RPMI7951 (cell line): ENCODE results near the gene DAPK1. TPM values are rescaled to one million over a fixed set of nuclear protein-coding genes. Genes with fewer than 3 reads are reported as not detected.
A peak's percentile ranks its signal among the peaks of the same experiment; 100 is the strongest.

Source experiments
- DNase-seq: peaks from one replicate; pipeline ENCODE4 v3.0.0-alpha.2; 2012; ENCODE audit warnings: low read depth
- total RNA-seq: library from RNA; depleted of rRNA; stranded (reverse); fragments of >200 nt; shearing (Covaris generic); gene quantifications from 2 replicates; pipeline ENCODE4 v1.2.3, GENCODE V29; 2014

DAPK1 gene
- total RNA-seq, 1 experiment from 2014 or later = 0.12 TPM

DNA sequence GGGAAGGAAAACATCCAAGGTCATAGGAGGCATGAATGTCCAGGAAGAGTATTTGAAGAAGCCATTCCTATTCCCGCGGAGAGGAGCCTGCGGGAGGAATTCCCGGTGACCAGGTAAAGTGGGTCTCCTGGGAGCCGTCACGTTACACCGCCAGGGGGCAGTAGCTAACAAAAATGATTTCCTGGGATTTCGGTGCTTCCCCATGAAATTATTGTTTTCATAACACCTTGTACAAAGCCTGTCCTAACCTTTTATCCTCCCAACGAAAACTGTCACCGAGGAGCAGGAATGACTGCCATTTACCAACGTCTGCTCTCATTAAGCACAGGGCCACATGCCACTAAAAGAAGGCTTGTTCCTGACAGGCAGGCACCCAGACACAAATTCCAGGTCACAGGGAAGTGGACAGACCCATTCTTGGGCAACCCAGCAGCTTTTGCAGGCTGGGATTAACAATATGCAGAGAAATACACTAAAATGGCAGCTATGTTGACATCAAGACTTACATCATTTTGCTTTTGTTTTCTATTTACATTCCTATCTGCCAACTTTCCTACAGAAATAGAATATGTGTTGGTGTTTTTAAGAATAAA, 187.1 kb downstream of the DAPK1 start:
- peak; percentile 33 for DNase-seq

DNA sequence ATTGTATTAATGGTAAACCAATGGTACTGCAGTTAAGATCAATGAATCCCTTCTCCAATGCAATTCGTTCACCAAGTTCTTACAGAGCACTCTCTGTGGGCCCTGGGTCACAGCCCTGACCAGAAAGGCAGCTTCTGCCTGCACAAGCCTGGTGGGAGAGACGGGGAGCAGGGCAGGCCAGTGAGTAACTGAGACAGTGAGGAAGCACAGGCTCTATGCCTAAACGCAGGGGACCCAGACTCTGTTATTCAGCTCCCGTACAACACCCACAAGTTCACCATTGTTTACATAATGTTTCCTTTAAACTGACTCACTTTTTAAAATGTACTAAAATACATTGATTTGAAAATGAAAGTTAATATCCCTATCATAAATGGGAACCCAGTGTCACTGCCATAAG, 187.8 kb downstream of the DAPK1 start:
- DNase-seq = no peak

DNA sequence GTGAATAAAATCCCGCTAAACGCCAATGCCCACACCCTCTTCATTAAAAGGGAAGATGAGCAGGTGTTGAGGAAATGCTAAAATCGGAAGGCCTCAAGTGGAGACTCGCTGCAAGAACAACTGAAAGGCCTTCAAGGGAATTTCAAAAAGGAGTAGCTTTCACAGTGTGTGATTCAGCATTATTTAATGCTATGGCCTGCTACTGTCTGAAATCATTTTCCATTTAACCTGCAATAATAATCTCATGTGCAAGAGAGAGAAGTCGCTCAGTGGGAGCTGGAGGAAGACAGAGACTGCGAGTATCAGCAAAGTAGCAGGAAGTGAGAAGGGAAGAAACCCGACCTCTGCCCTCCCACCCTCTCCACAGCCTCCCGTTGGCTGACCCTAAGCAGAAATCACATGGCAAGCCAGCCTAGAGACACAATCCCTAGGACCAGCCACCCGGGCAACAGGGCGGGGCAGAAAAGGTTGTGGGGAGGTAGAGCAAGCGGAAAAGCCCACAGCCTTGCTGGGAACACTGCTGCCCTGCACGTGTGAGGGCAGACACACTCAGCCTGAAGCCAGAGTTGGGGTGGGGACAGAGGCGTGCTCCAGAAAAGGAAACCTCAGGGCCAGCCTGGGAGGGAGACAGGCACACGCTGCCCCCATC, 188.3 kb downstream of the DAPK1 start:
- DNase-seq = no peak

DNA sequence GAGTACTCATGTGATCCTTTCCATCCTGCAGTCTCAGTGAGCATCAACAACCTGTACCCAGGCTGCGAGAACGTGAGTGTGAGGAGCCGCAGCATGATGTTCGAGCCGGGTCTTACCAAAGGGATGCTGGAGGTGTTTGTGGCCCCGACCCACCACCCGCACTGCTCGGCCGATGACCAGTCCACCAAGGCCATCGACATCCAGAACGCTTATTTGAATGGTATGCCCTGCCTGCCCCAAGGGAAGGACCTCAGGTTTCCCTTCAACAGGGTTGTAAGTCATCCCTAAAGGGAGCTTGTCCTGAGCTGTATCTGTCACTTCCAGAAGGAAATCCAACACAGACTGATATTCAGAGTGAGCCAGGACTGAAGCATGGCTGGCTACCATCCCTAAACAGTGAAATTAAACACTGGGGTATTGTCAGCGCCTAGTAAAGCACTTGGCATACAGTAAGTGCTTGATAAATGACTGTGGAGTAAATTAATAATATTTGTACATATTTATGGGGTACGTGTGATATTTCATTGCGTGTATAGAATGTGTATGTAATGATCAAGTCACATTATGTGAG, 188.9 kb downstream of the DAPK1 start:
- no peak for DNase-seq

DNA sequence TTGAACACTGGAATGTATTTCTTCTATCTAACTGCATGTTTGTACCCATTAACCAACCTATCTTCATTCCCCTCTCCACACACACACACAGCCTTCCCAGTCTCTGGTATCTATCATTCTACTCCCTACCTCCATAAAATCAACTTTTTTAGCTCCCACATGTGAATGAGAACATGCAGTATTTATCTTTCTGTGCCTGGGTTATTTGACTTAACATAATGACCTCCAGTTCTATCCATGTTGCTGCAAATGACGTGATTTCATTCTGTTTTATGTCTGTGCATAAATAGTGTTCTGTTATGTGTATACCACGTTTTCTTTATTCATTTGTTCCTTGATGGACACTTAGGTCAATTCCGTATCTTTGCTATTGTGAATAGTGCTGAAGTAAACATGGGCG, 189.5 kb downstream of the DAPK1 start:
- no peak for DNase-seq

DNA sequence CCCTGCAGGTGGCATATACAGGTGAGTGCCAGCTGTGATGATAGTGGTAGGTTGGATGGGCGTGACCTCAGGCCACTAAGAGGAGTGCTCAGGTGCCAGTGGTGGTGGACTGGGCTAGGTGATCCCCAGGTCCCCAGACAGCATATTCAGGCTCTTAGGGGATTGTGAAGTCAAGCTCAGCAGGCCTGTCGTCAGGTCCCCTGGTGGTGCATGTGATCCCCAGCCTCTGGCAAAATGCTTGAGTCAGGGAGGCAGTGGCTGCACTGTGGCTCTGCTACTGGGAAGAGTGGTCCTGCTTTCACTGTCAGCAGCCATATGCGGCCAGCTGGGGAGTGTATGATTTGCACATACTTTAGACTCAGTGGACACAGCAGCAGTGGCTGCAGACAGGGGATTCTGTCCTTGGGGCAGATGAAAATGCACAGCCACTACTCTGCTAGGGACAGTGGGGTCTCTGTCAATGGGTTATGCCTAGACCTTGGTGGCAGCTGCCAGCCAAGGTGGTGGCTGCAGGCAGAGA, 196.6 kb downstream of the DAPK1 start:
- DNase-seq = no peak

DNA sequence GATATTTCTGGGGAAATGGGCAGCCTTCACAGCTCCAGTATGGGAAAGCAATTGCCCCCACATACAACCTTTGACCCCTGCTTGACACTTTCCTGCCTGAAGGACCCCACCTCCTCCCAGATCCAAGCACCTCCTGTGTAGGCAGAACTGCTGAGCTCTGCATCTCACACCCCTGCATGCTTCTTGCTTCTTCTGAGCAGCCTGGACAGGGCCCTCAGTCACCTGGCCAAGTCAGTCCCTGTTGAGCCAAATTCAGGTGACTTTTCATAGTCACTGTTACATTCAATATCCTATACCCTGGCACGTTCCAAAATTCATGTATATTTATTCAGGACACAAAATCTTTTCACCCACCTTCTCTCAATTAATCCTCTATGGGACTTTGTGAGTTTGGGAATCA, 197.9 kb downstream of the DAPK1 start:
- no peak for DNase-seq

DNA sequence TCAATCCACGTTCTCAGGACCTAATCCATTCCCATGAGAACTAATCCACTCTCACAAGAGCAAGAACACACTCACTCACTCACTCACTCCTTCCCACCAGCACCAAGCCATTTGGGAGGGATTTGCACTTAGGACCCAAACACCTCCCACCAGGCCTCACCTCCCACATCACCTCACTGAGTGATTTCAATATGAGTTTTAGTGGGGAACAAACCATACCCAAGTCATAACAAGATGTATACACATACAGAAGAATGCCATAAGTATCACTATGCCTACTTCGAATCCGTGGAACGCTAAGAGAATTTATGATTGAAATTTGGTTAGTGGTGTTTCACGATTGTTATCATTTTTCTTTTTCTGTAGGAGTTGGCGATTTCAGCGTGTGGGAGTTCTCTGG, 199.0 kb downstream of the DAPK1 start:
- no peak for DNase-seq

DNA sequence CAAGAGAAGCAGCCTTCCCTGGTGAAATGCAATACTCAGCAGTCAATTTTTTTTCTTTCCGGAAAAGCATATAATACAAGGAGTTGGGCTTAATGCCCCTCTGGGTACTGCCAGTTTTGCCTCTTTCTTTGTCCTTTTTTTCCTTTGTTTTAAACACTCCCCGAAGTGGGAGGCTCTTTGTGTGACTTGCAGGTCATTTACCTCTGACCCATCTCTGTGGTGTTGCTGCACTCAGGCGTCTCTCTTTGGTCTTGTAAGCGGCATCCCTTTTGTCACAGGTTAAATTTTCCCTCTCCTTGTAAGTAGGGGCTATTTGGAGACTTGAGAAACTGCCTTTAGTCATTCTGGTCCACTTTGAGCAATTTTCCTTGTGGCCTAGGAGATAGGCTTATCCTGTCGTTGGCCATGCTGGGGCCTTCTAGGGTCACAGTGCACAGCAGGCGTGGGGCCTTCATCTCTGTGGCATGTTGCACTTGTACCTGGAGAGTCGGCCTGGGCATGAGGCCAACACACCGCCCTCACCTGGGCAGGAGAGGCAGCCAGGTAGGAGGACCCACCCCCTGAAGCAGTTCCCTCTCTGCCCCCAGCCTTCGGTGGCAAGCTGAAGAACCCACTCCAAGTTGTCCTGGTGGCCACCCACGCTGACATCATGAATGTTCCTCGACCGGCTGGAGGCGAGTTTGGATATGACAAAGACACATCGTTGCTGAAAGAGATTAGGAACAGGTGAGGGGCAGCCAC, 200.6 kb downstream of the DAPK1 start:
- DNase-seq = no peak

DNA sequence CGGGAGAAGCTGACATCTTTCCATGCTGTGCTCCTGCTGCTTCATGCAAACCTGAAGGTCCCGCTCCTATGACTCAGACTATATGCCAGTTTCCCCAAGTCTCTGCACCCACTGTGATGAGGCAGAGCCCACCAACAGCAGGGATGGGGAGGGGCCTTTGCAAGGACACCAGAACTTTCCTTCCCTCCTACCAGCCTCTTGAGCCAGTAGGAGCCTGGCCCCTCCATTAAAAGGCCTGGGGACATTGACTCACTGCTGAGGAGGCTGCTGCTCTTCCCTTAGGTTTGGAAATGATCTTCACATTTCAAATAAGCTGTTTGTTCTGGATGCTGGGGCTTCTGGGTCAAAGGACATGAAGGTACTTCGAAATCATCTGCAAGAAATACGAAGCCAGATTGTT, 202.2 kb downstream of the DAPK1 start:
- DNase-seq = peak; percentile 33

DNA sequence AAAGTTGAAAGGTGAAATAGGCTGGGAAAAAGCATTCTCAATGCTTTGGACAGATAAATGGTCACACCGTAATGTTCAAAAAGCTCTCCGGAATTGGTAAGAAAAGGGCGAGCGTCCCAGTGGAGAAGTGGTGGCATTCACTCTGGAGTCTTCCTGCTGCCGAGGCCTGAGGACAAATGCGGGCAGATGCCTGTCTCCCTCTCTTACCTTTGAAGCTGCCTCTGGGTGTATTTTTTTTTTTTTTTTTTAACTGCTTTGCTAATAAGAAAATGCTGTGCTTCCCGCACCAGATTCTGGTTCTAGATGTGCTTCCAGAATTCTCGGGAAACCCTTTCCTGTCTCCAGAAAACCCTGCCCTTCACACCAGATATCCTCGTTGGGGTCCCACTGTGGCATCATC, 203.8 kb downstream of the DAPK1 start:
- DNase-seq = no peak

DNA sequence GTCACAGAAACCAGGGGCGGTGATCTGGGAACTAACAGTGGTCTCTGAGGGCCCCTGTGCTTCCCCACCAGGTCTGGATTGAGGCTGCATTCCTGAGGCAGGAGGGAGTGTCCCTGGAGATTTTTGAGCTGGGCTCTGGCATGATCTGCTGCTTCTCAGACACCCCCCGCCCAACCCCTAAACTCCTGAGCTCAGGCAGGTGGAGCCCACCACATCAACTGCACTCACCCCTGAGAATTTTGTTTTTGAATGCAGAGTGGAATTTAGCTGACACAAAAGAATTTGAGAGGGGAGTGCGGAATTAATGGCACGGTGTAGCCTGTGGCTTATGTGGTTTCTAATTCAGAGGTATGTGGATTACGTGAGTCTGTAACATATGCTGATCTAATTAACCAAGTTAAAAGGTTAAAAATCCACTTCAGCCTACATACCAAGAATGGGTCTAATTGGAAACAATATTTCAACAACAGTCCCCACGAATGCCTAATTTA, 204.3 kb downstream of the DAPK1 start:
- peak; percentile 49 for DNase-seq

DNA sequence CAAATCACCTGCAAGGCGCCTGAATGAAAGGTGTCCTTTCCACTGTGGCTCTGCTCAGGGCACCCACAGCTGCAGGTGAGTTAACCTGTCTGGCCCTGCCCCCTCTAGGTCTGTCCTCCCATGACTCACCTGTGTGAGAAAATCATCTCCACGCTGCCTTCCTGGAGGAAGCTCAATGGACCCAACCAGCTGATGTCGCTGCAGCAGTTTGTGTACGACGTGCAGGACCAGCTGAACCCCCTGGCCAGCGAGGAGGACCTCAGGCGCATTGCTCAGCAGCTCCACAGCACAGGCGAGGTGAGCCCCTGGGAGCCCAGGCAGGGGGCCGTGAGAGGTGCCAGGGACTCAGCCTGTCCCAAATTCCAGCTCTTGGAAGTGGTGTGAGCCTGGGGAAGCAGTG, 205.3 kb downstream of the DAPK1 start:
- DNase-seq = no peak

DNA sequence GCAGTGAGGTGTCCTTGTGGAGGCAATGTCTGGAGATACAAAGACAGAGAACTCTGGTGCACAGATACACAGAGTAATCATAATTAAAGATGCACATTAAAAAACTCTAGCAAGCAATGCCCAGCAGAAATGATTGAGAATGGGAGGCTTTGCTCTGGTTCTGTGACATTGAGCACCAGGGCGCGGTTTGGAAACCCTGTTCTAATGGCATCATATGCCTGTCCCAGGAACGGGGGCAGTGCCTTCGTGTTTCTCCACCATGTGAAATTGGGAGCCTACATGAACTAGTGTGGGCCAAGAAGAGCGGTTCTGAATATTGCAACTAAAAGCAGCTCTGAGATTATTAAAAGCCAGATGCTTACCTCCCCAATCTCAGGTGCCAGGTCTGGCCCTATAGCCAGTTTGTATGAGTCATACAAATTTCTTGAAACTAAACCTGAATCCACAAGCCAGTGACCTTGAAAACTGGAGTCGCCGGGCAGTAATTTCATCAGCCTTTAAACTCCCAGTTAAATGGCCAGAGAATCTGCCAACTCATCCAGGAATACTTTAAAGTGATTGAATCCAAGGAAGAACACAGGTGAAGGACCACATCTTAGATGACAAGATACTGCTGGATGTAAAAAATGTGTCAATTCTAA, 206.1 kb downstream of the DAPK1 start:
- DNase-seq = no peak

DNA sequence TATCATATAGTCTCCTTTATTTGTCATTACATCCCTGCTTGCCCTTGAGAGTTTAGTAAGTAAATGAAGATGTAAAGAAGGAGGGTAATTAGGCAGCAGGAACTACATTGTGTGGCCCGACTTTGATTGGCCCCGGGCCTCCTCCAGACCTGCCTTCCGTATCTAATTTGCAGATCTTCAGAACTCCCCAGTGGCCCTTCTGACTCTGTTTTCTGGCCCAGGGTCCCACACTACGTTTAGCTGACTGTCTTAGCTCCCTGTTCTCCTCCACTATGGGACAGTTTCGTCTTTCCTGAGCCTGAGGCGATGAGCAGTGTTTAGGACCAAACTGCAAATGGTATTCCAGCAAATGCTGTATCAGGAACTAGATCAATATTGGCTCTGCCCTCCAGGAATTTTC, 206.7 kb downstream of the DAPK1 start:
- no peak for DNase-seq

DNA sequence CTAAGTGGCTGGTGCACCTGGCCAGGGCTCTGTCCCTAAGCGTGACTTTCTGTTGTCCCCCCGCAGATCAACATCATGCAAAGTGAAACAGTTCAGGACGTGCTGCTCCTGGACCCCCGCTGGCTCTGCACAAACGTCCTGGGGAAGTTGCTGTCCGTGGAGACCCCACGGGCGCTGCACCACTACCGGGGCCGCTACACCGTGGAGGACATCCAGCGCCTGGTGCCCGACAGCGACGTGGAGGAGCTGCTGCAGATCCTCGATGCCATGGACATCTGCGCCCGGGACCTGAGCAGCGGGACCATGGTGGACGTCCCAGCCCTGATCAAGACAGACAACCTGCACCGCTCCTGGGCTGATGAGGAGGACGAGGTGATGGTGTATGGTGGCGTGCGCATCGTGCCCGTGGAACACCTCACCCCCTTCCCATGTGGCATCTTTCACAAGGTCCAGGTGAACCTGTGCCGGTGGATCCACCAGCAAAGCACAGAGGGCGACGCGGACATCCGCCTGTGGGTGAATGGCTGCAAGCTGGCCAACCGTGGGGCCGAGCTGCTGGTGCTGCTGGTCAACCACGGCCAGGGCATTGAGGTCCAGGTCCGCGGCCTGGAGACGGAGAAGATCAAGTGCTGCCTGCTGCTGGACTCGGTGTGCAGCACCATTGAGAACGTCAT, 208.5 kb downstream of the DAPK1 start:
- no peak for DNase-seq

DNA sequence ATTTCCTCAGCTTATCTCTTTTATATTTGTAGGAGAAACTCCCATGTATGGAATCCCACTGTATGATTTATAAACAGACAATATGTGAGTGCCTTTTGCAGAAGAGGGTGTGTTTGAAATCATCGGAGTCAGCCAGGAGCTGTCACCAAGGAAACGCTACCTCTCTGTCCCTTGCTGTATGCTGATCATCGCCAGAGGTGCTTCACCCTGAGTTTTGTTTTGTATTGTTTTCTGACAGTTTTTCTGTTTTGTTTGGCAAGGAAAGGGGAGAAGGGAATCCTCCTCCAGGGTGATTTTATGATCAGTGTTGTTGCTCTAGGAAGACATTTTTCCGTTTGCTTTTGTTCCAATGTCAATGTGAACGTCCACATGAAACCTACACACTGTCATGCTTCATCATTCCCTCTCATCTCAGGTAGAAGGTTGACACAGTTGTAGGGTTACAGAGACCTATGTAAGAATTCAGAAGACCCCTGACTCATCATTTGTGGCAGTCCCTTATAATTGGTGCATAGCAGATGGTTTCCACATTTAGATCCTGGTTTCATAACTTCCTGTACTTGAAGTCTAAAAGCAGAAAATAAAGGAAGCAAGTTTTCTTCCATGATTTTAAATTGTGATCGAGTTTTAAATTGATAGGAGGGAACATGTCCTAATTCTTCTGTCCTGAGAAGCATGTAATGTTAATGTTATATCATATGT, 210.3 kb downstream of the DAPK1 start:
- DNase-seq = no peak

DNA sequence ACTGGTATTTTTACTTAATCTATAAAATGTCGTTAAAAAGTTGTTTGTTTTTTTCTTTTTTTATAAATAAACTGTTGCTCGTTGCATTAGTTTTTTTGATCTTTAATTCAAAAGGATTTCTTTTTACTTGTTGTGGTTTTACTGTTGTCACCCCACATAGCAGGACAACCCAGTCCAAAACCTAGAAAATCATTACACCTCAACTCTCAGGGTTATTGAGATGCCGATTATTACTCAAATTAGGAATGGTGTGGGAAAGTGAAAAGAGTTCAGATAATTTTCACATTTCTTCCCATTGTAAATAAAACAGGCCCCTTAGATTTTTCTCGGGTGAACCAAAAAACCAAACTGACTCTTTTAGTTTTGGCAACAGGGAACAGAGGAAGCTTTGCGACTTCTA, 210.9 kb downstream of the DAPK1 start:
- DNase-seq = no peak

DNA sequence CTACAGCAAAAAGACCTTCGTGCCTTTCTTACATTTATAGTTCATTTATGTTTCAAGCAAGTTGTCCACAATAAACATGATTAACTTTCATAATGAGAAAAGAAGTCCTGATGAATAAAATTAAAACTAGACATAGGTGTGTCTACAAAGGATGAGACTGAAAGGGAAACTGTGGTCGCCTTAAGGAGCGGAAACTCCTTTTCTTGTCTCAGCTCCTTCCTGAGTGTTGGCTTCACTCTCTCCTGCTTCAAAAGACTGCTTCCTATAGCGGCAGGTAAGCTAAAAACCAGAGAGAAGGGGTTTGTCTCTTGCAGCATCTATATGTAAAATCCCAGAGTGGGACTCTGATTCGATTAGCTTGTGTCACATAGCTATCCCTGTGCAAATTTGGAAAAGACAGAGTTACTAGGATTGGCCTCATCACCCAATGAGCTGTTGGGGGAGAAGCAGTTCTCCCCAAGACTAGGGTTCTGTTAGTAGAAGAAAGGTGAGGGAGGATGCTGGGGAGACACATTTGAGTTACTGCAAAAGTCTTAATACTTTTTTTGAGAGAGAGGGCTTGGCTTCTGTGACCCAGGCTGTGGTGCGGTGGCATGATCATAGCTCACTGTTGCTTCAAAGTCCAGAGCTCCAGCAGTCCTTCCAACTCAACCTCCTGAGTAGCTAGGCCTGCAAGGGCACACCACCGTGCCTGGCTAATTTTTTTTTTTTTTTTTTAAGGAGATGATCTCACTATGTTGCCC, 211.5 kb downstream of the DAPK1 start:
- no peak for DNase-seq

DNA sequence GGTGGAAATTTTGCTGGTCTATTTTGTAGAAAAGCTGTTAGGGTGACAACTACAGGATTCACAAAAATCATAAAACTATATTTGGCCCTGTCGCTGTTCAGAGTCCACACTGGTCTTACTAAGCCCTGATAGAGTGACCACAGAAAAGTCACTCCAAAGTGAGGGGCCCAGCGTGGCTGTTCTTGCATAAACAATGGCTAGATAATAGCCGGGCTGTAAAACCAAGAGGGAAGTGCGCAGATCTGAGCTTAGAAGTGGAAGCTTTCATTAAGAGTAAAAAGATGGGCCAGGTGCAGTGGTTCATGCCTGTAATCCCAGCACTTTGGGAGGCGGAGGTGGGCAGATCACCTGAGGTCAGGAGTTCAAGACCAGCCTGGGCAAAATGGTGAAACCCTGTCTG, 212.8 kb downstream of the DAPK1 start:
- DNase-seq = no peak
